GM19467 (cell line): ENCODE measurements around the gene PDE9A.

Experiments
- ATAC-seq: cut with Tn5 transposase; IDR thresholded peaks from one replicate; pipeline ENCODE4 v1.9.1; 2021; ENCODE audit warnings: mild to moderate bottlenecking, moderate library complexity; ENCODE audit not compliant: unreplicated experiment

Gene PDE9A

DNA sequence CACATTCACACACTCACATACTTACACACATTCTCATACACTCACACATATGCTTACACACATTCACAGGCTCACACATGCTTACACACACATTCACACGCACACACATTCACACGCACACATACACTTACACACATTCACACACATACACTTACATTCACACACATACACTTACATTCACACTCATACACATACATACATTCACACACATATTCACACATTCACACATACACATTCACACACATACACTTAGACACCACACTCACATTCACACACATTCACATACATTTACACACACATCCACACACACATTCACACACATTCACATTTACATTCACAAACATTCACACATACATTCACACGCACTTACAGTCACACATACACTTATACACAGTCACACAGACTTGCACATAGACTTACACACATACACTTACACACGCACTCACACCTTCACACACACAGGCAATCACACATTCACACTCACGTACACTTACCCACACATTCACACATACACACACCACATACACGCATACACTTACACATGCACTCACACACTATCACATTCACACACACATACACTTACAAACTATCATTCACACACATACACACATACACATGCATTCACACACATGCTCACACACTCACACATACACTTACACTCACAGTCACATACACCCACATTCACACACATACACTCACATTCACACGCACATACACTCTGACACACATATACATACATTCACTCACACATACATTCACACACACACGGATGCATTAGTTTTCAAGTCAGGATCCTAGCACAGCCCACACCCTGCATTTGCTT, 16.8 kb downstream of the PDE9A start:
- ATAC-seq, result no peak

DNA sequence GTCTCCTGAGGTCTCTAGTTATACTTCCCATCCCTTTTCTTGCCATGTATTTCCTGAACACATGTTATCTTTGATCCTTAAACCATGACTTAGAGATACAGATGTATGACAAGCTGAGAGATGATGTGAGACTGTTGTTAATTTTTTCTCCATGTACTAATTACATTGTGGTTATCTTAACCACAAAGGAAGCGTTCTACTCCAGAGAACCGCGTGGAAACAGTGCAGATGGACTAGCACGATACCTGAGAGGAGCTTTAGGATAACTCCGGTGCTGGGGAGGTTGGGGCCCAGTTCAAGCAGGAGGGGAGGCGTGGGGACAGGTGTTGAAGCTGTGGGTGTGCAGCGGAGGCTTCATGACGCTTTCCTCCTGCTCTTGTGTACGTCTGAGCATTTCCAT, 17.5 kb downstream of the PDE9A start:
- no peak for ATAC-seq

DNA sequence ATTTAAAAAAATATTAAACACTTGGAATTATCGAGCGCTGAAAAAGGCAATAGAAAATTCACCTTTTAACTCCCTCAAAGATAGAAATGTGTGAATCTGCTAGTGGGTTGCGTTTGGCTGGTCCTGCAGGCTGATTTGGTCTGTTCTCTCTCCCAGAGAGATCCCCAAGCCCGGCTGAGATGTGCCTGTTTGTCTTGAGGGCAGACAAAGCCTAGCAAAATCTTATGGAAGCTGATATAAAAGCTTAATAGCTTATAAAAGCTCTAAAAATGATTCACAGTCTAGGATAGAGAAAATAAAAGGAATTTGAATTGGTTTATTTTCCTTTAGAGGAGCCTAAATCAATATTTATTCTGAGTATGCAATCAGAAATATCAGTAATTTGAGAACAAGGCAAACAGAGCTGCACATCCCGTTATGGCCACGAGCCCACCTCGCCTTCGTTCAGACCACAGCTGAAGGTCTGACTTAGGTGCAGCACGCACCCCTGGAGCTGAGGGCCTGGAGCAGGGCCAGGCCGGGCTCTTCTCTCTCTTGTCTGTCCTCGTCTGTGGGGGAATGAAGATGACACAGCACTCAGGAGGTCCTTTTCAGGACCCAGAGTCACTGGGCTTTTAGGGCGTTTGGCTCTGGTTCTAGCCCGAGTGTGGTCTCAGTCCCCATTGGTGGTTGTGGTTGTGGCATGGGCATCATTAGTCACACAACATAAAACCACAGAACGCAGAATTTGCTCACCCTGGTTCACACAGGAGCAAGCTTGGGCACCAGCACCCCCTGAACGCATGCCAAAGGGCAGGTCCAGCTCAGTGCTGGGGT, 18.6 kb downstream of the PDE9A start:
- no peak for ATAC-seq

DNA sequence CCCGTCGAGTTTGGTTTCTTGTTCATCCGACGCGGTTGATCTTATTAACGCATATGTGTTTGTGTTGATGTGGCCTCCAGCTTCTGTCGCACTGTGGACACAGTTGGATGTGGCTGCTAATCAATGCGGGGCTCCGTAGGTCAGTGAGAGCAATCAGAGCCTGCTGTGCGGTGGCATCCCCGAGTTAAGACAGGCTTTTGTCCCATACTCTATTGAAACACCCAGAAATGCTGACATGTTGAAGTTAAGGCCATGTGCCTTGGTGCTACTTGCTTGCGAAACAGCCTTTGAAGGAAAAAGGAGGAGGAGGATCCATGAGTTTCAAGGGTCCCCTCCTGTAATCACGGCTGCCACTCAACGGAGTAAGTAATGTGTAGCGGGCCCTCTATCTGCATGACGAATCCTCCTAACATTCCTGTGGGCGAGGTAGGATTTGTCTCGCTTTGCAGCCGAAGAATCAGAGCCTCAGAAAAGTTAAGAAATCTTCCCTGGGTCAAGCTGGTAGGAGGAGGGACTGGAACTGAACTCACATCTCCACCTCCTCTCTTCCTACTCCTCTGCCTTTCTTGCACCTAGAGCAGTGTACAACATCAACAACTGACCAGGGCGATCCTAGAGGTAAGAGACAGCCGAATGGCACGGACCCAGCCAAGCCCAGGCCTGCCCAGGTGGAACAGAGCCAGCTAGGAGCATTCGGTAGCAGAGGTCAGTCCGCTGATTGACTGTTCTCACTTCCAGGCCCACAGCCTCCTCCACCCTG, 19.5 kb downstream of the PDE9A start:
- no peak for ATAC-seq

DNA sequence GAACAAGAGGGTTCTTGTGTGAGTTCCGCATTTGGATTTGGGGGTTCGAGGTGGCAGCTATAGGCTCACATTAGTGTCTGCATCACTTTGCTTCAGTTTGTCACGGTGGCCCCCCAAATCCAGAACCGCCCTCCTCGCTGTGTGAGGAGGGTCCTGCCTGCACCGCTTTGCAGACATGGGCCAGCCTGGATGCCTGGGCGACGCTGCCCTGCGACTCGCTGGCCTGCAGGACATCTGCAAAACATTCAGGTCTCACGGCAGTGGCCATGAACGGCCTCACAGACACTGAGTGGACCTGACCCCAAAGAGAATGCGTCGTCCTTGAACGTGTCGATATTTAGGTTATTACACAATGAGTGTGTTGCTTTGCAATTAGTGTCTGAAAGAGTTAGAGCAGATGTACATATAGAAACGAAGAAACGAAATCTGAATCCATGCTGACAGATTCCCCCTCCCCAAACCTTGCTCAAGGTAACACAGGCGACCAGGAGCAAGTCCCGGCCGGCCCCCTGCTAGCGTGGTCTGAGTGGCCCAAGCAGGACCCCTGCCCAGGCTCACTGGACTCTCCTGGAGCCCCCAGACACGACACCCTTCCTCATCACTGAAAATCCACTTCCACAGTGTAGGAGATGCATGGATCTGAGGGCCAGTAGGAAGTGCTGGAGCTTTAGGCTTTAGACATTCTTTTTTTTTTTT, 20.4 kb downstream of the PDE9A start:
- no peak for ATAC-seq

DNA sequence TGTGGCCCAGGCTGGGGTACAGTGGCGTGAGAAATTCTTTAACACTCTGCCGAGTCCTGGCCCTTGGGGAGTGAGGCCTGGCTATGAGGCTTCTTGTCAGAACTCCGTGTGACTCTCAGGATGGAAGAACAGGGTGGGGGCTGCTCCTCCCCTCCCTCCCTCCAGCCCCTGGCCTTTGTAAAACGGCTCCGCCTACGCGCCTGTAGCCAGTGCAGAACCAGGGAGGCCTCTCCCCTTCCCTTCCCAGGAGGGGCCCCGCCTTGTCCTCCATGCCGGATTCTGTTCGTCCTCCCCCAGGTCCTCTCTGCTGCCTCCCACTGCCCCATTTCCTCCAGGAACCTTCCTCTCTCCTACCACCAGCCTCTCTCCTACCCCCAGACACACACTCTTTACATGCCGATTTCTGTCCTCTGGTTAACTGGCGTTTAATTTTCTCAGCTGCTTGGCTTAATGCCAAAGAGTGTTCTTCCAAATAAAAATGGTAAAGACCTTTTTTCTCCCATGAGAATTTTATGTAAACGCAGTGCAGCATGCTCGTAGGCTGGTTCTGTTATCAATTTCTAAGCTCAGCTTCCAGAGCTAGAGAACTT, 21.0 kb downstream of the PDE9A start:
- no peak for ATAC-seq

DNA sequence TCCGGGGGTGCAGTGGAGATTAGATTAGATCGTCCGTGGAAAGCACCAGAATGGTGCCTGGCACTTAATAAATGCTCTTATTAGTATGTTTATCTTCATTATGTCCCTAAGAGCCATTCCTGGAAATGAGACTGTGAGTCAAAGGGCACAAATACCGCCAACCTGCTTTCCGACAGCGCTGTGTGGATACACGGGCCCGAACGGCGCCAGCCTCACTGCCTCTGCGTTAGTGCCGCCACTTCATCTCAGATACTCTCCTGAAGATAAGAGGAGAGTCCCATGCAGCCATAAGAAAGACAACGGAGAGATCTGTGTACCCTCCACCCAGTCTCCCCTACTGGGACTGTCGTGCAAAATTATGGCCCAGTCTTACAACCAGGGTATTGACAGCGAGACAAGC, 22.0 kb downstream of the PDE9A start:
- ATAC-seq, result no peak

DNA sequence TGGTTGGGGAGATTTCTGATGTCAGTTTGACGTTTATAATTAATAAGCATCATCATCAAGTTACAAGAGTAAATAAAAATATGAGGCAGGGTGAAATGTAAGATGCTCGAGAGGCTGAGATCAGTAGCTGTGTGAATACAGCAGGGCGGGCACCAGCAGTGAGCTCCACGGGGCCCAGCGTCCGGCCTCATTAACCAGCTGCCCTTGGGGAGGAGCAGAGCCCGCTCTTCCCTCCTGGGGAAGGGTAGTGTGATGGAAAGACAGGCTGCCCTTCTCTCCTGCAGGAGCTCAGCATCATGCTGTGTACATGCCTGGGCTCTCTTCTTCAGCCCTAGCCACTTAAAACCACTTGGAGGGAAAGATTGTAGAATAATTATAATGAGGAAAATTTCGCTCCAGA, 23.4 kb downstream of the PDE9A start:
- no peak for ATAC-seq

DNA sequence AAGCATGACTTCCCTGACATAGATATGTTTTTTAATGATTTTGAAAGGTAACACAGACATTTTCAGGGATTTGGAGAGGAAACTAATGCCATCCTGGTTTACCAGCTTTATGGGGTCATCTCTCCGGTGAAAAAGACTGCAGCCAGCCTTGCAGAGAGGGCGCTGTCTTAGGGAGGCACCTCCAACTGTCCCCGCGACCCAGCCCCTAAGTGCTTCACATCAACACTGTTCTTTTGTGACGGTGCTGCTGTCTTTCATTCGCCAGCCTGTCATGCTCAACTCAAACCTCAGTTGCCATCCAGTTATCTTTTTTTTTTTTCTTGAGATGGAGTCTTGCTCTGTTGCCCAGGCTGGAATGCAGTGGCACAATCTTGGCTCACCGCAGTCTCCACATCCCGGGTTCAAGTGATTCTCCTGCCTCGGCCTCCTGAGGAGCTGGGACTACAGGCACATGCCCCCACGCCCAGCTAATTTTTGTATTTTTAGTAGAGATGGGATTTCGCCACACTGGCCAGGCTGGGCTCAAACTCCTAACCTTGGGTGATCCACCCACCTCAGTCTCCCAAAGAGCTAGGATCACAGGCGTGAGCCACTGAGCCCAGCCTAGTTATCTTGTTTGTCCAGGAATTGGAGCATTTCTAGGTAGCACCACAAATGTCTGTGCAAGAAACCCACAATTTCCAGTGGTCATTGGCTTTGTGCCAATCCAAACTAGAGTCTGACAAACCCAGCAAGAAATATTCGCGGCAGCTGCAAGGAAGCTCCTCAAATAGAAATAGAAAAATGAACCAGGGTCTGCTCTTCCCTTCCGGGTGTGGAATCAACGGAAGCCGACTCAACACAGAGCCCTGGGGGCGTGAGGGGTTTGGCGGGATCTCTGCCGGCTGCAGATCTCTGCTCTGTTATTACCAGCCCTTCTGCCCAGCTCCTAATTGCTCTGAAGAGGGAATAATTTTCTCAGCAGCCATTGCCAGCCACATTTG, 24.2 kb downstream of the PDE9A start:
- no peak for ATAC-seq

DNA sequence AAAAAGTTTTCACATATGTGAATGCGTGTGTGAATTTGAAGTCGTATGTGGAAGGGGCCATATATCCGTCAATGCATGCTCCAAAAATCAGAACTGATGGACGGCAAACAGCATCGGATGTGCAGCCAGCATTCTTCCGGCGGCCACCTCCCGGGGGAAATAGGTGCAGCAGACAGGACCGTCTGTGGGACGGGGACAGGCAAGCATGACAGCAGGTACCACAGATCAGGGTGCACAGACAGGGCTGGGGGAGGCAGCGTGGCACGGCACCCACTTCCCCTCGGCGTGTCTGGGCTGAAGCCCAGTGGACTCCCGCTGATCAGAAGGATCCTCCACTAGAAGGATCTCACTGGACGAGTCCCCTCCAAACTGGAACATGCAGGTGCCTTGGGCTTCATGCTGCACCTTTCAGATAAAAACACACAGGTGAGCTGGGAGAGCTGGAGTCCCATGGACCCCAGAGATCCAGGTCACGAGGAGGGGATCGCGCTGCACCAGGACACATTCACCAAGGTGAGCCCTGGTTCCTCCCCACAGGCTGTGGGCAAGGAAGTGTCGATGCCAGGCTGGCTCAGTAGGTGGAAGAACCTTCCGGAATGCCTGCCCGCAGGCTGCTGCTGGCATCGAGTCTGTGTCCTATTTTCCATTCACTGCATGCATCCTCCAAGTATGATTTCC, 25.3 kb downstream of the PDE9A start:
- ATAC-seq, result no peak

DNA sequence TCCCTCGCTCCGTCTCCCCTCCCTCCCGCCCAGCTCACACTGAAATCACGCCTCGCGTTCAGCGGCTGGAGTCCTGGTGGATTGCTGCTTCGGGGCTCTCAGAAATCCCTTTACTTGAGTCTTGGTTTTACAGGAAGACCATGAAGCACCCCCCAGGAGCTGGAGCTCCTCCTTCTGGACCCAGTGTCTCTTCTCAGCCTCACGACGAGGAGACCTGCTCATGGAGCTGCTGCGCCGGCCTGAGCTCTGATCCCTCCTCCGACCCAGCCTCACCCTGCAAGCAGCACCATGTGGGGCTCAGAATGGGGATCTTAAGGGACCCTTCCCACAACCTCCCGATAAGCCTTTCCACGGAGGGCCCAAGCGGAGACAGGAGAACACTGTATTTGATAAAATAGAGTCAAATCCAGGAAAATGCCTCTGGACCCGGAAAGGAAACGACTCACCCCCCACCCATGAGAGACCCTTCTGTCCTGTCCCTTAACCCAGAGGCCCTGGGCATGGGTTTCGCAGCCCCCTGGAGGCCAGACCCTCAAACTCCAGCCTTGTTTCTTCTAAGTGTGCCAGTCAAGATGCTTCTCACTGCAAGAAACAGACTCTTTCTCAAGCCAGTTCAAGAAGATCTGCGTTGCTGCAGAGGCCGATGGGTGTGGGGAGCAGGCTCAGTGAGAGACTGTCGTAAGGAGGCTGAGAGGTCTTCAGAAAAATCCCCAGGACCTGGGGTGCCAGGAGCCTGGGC, 26.1 kb downstream of the PDE9A start:
- no peak for ATAC-seq

DNA sequence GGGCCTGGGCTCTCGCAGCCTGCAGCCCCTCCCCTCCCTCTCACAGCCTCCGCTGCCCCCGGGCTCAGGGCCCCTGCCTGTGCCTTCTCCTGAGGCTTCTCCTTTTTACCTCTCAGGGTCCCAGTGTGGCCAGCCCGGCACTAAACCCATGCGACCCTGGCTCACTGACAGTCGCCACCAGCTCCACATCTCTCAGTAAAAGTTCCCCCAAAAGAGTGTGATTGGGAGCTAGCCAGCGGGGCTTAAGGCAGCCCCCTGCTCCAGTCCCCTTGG, 26.6 kb downstream of the PDE9A start:
- no peak for ATAC-seq

DNA sequence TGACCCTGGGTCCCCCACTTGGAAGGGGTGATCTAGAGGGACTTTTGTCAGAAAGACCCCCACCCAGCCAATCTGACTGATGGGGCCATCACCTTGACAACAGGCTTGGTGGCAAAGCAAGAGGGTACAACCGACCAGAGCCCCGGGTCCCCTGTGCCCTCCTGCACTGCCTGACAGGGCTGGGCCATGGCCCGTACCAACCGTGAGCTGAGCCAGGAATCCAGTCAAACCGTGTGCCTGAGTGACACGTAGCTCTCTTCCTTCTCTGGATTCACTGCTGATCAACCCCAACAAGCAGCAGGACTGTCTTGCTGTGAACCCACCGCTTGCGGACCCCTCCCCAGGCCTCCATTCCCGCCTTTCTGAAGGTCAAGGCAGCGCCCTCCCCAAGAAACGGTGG, 27.0 kb downstream of the PDE9A start:
- no peak for ATAC-seq

DNA sequence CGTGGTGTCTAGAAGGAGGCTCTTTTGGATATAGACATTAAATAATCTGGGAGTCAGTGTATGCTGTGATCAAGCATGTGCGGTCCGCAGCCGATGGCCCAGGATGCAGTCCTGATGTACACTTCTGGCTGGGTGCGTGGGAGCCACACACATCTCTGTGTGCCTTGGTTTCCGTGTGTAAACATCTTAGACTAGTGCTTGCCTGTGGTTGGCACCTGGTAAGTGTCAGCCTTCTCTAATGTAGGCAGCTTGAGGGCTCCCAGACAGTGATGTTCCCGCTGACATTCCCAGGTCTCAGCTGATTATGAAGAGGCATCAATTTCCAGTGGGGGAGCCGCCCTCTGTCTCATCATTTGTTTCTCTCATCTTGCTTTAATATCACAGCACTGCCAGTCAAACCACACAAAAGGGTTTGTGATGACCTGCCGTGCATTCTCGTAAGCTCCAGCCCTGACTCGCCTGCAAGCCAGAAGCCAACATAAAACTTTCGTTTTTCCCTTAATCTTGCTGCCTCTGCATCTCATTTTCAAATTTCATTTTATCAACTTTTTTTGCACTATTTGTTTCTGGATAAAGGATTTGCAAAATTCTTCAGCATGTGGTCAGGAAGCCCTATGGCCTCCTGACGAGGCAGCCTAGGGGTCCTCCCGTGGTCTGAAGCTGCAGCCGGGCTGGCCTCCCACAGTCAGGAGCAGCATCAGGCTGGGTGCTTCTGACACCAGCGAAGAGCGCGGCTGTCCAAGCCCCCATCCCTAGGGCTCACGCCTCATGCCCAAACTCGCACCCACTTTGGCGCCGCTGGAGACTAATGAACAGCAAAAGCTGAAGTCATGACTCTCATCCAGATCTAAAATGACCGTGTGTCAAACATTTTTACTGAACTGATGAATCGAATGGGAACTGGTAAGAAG, 28.1 kb downstream of the PDE9A start:
- ATAC-seq, result no peak

DNA sequence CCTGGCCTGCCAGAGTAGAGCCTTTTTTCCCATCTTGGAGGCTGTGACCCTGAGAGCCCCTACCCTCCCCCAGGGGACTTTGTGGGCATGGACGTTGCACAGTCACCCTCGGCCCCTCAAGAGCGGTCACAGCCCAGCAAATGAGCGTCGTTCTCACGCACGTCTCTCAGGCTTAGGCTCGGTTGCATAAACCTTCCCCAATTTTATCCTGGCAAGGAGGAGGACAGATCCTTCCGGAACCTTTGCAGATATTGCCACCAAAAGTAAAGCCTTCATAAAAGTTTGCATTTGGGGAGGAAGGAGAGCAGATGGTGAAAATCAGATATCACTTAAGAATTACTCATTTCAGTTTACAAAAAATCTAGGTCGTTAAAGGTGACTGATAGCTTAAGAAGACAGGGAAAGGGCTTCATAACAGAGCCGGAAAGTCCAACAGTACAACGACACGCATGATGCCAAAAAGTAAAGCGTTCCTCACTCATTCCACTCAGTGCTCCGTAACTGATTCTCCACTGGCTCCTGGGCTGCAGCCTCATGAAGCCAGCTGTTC, 29.3 kb downstream of the PDE9A start:
- no peak for ATAC-seq

DNA sequence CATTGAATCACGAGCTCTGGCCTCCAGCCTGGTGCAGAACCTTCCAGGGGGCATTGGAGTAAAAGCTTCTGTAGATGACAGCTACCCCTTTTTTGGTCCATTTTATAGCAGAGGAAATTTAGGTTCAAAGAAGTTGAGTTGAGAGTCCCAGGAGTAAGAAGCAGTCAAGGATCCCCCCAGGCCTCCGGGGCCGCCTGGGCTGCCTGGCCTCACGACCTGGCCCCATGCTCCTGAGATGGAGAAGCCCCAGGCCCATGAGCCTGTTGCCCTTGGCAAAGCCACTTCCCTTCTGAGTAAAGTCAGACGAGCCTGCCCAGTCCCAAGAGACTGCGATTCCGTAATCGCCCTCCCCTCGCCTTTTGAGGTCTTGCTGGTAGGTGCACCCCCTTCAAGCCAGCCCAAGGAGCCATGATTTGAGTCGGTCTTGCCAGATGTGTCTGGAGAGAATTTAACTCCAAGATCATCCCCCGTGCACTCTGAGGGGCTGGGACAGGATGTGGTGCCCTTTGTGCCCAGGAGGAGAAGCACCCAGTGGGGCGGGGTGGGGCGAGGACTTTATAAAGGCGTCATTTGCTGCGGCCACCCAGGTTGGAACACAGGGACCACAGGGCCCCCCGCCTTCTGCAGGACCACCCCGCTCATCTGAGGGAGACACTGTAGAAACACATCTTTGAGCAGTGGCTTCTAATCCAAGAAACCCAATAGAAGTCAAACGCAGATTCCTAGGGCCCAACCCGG, 30.1 kb downstream of the PDE9A start:
- no peak for ATAC-seq
